Body of pancreas (tissue), 4 donors: ENCODE measurements around the gene ARHGAP4. TPM values are rescaled to one million over a fixed set of nuclear protein-coding genes. Genes with fewer than 3 reads are reported as not detected.

Source experiments
- ATAC-seq: fragments of 150-250 bp; one replicate; pipeline ENCODE4 v1.9.1; 2016
- DNase-seq, 4 donors: peaks; one replicate each; pipeline ENCODE4 v3.0.0-alpha.2; 2019
- H3K27ac ChIP-seq, 4 donors: fragments of 200-600 bp; sonication (generic); 1 replicate in 3 of 4; 2 replicates in 1 of 4; pipeline versions ENCODE4 v1.5.1 to v1.6.1; 2016 to 2019; ENCODE audit warnings: mild to moderate bottlenecking in 1 of 4, mixed read lengths in 1 of 4, moderate library complexity in 1 of 4
- H3K27me3 ChIP-seq, 2 donors: fragments of 200-600 bp; sonication (generic); one replicate each; pipeline ENCODE4 v1.6.0; 2016; ENCODE audit warnings: mild to moderate bottlenecking in 1 of 2
- H3K36me3 ChIP-seq, 2 donors: fragments of 200-600 bp; sonication (generic); replicated peaks in 1 of 2; 2 replicates each; pipeline ENCODE4 v1.5.1; 2016; ENCODE audit warnings: low read depth in 2 of 2; ENCODE audit not compliant: insufficient read depth in 1 of 2
- H3K4me1 ChIP-seq: fragments of 200-600 bp; sonication (generic); one replicate; pipeline ENCODE4 v1.6.0; 2016
- H3K4me3 ChIP-seq, 2 donors: fragments of 200-600 bp; sonication (generic); 1 replicate in 1 of 2; 2 replicates in 1 of 2; pipeline ENCODE4 v1.5.1; 2016 to 2019
- H3K9me3 ChIP-seq, 3 donors: fragments of 200-600 bp; sonication (generic); 1 replicate in 2 of 3; 2 replicates in 1 of 3; pipeline ENCODE4 v1.5.1; 2016
- POLR2A ChIP-seq, 3 donors: fragments of 450-650 bp; IDR thresholded peaks; one replicate each; pipeline ENCODE4 v1.6.1; 2016; ENCODE audit warnings: antibody characterized with exemption in 3 of 3, mild to moderate bottlenecking in 2 of 3
- WGBS, 2 donors: methylation state at CpG; one replicate each; pipeline ENCODE4 v1.1.5; 2017; 5-methylcytosine and 5-hydroxymethylcytosine counted together
- intact Hi-C: fragments of 100-400 bp; cut with DNase I; formaldehyde crosslinking; loops from one replicate; pipeline ENCODE4 v1.15.1; 2023
- total RNA-seq, 2 donors: library from RNA; depleted of rRNA; stranded (reverse); fragments of >200 nt; gene quantifications; one replicate each; pipeline ENCODE4 v1.1.0, GENCODE V29; 2016
- TF ChIP-seq, protein P1 (sequence below), 7 experiments: fragments of 450-650 bp in 4 of 7; fragments of 200-600 bp in 3 of 7; sonication (generic) in 3 of 7; IDR thresholded peaks; one replicate each; pipeline ENCODE4 v1.5.1; 2016 to 2019; ENCODE audit warnings: antibody characterized with exemption in 7 of 7

The ARHGAP4 gene
- total RNA-seq, 2 donors from 2014 or later = 8.6 to 16.6 TPM

- no peak overlapping the region for H3K4me3 ChIP-seq
- H3K4me1 ChIP-seq = no peaks in the 10 kb centered on the region
- ATAC-seq (no peak), DNase-seq (no peak)
- no peaks in the 10 kb centered on the region for H3K36me3 ChIP-seq
- TF ChIP-seq, protein P1, sequence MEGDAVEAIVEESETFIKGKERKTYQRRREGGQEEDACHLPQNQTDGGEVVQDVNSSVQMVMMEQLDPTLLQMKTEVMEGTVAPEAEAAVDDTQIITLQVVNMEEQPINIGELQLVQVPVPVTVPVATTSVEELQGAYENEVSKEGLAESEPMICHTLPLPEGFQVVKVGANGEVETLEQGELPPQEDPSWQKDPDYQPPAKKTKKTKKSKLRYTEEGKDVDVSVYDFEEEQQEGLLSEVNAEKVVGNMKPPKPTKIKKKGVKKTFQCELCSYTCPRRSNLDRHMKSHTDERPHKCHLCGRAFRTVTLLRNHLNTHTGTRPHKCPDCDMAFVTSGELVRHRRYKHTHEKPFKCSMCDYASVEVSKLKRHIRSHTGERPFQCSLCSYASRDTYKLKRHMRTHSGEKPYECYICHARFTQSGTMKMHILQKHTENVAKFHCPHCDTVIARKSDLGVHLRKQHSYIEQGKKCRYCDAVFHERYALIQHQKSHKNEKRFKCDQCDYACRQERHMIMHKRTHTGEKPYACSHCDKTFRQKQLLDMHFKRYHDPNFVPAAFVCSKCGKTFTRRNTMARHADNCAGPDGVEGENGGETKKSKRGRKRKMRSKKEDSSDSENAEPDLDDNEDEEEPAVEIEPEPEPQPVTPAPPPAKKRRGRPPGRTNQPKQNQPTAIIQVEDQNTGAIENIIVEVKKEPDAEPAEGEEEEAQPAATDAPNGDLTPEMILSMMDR (IDR thresholded peaks at IDR 0.05) = no peak
- no peak for TF ChIP-seq POLR2A (IDR thresholded peaks at IDR 0.05)
- WGBS, 2 donors = 86 to 100% methylated on average over 1 to 21 of the region's 31 CpGs
- H3K27me3 ChIP-seq = no peaks in the 10 kb centered on the region
- no peaks in the 10 kb centered on the region for H3K9me3 ChIP-seq
- intact Hi-C loops = no loop called here
- H3K27ac ChIP-seq = no peak overlapping the region
Measured at GRCh38 chrX:153869473-153870287, 56.4 kb downstream of the ARHGAP4 start.

GRCh38 chrX:153868576-153869472, 57.2 kb downstream of the ARHGAP4 start:
- H3K4me3 ChIP-seq = no peak overlapping the region
- no peaks in the 10 kb centered on the region for H3K36me3 ChIP-seq
- H3K27me3 ChIP-seq = no peaks in the 10 kb centered on the region
- 80 to 96% methylated on average over 8 to 9 of the region's 26 CpGs for WGBS, 2 donors
- H3K27ac ChIP-seq = no peak overlapping the region
- no peaks in the 10 kb centered on the region for H3K4me1 ChIP-seq
- TF ChIP-seq, protein P1 (IDR thresholded peaks at IDR 0.05) = no peak
- TF ChIP-seq POLR2A (IDR thresholded peaks at IDR 0.05) = no peak
- no peak for DNase-seq
- ATAC-seq = no peak
- intact Hi-C loops = no loop called here
- H3K9me3 ChIP-seq = no peaks in the 10 kb centered on the region

DNA sequence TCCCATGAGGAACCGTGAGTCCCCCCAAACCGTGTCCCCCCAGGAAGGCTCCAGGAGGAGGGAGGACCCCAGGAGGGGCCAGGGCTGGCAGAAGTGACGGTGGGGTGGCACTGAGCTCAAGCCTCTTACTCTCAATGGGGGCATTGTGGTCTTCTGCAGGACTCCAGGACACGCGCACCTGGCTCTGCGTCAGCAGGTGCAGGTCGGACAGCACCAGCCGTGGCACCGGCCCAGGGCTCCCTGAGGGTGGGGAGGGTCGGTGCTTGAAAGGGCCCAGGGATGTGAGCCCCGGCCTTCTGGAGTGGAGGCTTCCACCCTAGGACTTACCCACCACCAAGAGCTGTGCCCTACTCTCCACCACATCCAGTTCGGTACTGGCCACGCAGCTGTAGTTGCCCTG, 58.4 kb downstream of the ARHGAP4 start:
- no peak for ATAC-seq

GRCh38 chrX:153867139-153867538, 58.9 kb downstream of the ARHGAP4 start:
- no peak for TF ChIP-seq POLR2A (IDR thresholded peaks at IDR 0.05)
- TF ChIP-seq, protein P1 (IDR thresholded peaks at IDR 0.05) = no peak
- Histone ChIP-seq H3K4me3 (no peak overlapping the region), H3K9me3 (no peaks in the 10 kb centered on the region), H3K36me3 (no peaks in the 10 kb centered on the region), H3K27me3 (no peaks in the 10 kb centered on the region), H3K4me1 (no peaks in the 10 kb centered on the region), H3K27ac (no peak overlapping the region)
- intact Hi-C loops = no loop called here
- DNase-seq = no peak
- 60 to 70% methylated on average over 1 to 8 of the region's 9 CpGs for WGBS, 2 donors
- no peak for ATAC-seq

More for the DNA sequence above, 58.4 kb downstream of the ARHGAP4 start:
- Histone ChIP-seq H3K27me3 (no peaks in the 10 kb centered on the region), H3K27ac (no peak overlapping the region), H3K4me3 (no peak overlapping the region), H3K9me3 (no peaks in the 10 kb centered on the region), H3K4me1 (no peaks in the 10 kb centered on the region), H3K36me3 (no peaks in the 10 kb centered on the region)
- no peak for DNase-seq
- WGBS, 2 donors = 67 to 90% methylated on average over 2 of the region's 13 CpGs
- TF ChIP-seq POLR2A (IDR thresholded peaks at IDR 0.05) = no peak
- TF ChIP-seq, protein P1 (IDR thresholded peaks at IDR 0.05) = no peak
- intact Hi-C loops = no loop called here
